Suppressor macrophage (primary cell): ENCODE measurements around the gene ANKRD61.
"Not testable (repeated sequence)": the region's sequence is repeated elsewhere in the genome, so short reads cannot be mapped to it uniquely, and the experiment has no call there.

Experiments
- DNase-seq, 4 experiments: peaks; one replicate each; pipeline ENCODE4 v3.0.0-alpha.2; 2020 to 2022

The ANKRD61 gene

GRCh38 chr7:6032167-6032566 is 991 bp downstream of the ANKRD61 start:
- no peak for DNase-seq

DNA sequence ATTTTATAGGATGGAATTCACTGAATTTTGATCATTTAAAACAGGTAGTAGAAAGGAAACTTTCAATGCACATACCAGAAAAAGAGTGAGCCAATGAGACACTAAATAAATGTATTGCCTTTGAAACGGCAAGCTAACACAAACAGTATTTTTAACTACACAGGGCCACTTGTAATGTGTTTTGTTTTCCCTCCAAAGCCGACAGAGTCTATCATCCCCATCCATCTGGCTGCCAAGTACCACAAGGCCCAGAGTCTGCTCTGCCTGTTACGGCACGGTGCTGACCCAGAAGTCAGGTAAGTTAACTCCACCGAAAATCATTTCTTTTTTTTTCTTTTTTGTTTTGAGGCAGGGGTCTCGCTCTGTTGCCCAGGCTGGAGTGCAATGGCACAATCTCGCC is 1.5 kb downstream of the ANKRD61 start:
- DNase-seq, result no peak

GRCh38 chr7:6035165-6035564 is 4.0 kb downstream of the ANKRD61 start:
- DNase-seq, result no peak

DNA sequence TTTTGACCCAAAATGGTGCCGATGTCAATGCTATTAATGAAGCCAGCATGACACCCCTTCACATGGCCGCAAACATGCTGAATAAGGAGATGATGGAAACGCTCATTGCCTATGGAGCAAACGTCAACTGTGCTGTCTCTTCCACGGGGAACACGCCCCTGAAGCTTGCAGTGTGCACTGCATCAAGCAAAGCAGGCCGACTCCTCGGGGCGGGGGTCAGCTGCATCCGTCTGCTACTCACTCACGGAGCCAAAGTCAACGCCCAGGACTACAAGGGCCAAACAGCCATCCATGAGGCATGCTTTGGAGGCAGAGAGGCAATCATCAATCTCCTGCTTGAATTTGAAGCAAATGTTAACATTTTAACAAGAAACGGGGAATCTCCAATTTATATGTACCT is 4.5 kb downstream of the ANKRD61 start:
- DNase-seq, result no peak

- DNase-seq, result no peak
Measured at GRCh38 chr7:6049780-6050179, 18.6 kb downstream of the ANKRD61 start.

- not testable (repeated sequence) for DNase-seq
Measured at GRCh38 chr7:6051185-6051584, 20.0 kb downstream of the ANKRD61 start.

- no peak for DNase-seq
Measured at GRCh38 chr7:6056616-6057015, 25.4 kb downstream of the ANKRD61 start.

DNA sequence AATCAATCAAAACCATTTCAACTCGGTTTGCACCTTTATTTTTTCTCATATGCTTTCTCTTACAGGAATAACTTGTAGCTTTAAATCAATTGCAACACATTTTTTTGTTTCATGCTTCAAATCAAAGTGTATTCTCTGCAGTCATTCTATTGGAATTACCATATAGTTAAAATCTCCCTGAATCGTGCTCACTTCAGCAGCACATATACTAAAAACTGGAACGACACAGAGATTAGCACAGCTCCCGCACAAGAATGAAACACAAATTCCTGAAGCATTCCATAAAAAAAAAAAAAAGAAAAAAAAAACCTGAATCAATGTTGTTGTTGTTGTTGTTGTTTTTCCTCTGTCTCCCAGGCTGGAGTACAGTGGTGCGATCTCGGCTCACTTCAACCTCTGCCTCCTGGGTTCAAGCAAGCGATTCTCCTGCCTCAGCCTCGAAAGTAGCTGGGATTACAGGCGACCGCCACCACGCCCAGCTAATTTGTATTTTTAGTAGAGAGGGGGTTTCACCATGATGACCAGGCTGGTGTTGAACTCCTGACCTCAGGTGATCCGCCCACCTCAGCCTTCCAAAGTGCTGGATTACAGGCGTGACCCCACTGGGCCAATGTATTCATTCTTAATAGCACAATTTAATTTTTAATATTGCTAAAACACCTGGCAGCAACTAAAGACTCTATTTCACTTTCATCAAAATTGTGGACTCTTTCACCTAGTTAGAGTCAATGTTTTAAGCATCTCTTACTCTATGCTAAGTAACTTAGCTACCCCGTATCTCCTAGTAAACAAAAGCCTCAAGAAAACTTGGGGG is 26.3 kb downstream of the ANKRD61 start:
- no peak for DNase-seq

- not testable (repeated sequence) for DNase-seq
Measured at GRCh38 chr7:6059941-6060340, 28.8 kb downstream of the ANKRD61 start.

GRCh38 chr7:6071406-6071805 is 40.2 kb downstream of the ANKRD61 start:
- peak in 3 of 4 experiments; percentile 6 to 25 (median 8) for DNase-seq

DNA sequence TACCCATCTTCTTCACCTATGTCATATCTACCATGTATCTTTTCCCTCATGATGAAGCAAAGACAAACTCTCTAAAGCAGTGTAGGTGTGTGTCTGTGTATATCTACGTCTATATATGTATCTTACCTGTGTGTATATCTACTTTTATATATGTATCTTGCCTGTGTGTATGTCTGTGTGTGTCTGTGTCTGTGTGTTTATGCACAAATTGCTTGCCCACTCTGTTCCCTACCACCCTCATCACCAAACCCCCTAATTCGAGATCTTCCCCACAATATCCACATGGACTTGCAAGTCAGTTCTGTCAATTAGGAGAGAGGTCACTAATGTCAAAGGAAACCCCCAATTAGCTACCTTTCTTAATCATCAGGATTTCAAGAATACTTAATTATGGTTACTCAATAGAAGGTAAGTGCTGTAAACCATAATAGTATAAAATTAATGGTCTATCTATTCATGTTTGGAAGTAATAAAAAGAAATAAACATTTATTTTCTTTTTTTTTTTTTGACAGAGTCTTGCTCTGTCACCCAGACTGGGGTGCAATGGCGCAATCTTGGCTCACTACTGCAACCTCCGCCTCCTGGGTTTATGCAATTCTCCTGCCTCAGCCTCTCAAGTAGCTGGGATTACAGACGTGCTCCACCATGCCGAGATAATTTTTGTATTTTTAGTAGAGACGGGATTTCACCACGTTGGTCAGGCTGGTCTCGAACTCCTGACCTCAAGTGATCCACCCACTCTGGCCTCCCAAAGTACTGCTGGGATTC is 43.6 kb downstream of the ANKRD61 start:
- DNase-seq, result peak; percentile 54 to 79 (median 73)

GRCh38 chr7:6078548-6078947 is 47.4 kb downstream of the ANKRD61 start:
- peak in 3 of 4 experiments; percentile 22 to 53 (median 31) for DNase-seq

GRCh38 chr7:6083047-6083446 is 51.9 kb downstream of the ANKRD61 start:
- DNase-seq, result not testable (repeated sequence)
